DND-41 (cell line): ENCODE measurements around the gene GRIA4.

Experiments
- ATAC-seq: fragments of 200-7000 bp; cut with Tn5 transposase; 3 replicates; pipeline ENCODE4 v1.9.1; 2021; ENCODE audit warnings: low read depth; ENCODE audit not compliant: insufficient read depth
- DNase-seq: peaks from one replicate; pipeline ENCODE4 v3.0.0-alpha.2; 2020
- H2AFZ ChIP-seq: 2 replicates; pipeline ENCODE4 v1.6.0; 2012; ENCODE audit warnings: low read depth, low read length
- H3K27ac ChIP-seq: 2 replicates; pipeline ENCODE4 v1.5.1; 2012; ENCODE audit warnings: low read length, inconsistent platforms
- H3K27me3 ChIP-seq: fragments of 200-600 bp; sonication (generic); 2 replicates; pipeline ENCODE4 v1.6.0; 2012; ENCODE audit warnings: low read length, mild to moderate bottlenecking, inconsistent platforms; ENCODE audit not compliant: insufficient read depth, poor library complexity
- H3K36me3 ChIP-seq: 2 replicates; pipeline ENCODE4 v1.5.1; 2012; ENCODE audit warnings: low read length, inconsistent platforms; ENCODE audit not compliant: insufficient read depth
- H3K4me1 ChIP-seq: 2 replicates; pipeline ENCODE4 v1.5.1; 2012; ENCODE audit warnings: mild to moderate bottlenecking, low read length; ENCODE audit not compliant: insufficient read depth
- H3K4me2 ChIP-seq: 2 replicates; pipeline ENCODE4 v1.6.0; 2012; ENCODE audit warnings: mild to moderate bottlenecking, moderate library complexity, low read length, inconsistent platforms; ENCODE audit not compliant: insufficient read depth
- H3K4me3 ChIP-seq, 2 experiments: fragments of 200-600 bp in 1 of 2; shearing (Covaris generic) in 1 of 2; 2 replicates each; pipeline ENCODE4 v1.5.1; 2012 to 2016; ENCODE audit warnings: inconsistent platforms in 2 of 2, low read length in 2 of 2, mild to moderate bottlenecking in 2 of 2, low read depth in 1 of 2, moderate library complexity in 1 of 2
- H3K79me2 ChIP-seq: 2 replicates; pipeline ENCODE4 v1.6.0; 2012; ENCODE audit warnings: low read length, inconsistent platforms; ENCODE audit not compliant: insufficient read depth
- H3K9ac ChIP-seq: 2 replicates; pipeline ENCODE4 v1.6.0; 2012; ENCODE audit warnings: low read depth, mild to moderate bottlenecking, inconsistent platforms, low read length, moderate library complexity
- H3K9me3 ChIP-seq: 2 replicates; pipeline ENCODE4 v1.5.1; 2012; ENCODE audit warnings: low read length, moderate library complexity, mild to moderate bottlenecking, inconsistent platforms; ENCODE audit not compliant: insufficient read depth, severe bottlenecking
- H4K20me1 ChIP-seq: 2 replicates; pipeline ENCODE4 v1.6.0; 2012; ENCODE audit warnings: low read length; ENCODE audit not compliant: insufficient read depth
- CTCF ChIP-seq: IDR thresholded peaks from 2 replicates; pipeline ENCODE4 v1.5.1; 2012; ENCODE audit warnings: borderline replicate concordance, low read length, moderate library complexity, mild to moderate bottlenecking; ENCODE audit not compliant: poor library complexity, severe bottlenecking; ENCODE audit errors: extremely low read depth
- EZH2 ChIP-seq: IDR thresholded peaks from 3 replicates; pipeline ENCODE4 v1.6.1; 2012; ENCODE audit warnings: borderline replicate concordance, low read depth, mild to moderate bottlenecking, moderate library complexity, low read length, inconsistent platforms; ENCODE audit not compliant: severe bottlenecking

Gene GRIA4

DNA sequence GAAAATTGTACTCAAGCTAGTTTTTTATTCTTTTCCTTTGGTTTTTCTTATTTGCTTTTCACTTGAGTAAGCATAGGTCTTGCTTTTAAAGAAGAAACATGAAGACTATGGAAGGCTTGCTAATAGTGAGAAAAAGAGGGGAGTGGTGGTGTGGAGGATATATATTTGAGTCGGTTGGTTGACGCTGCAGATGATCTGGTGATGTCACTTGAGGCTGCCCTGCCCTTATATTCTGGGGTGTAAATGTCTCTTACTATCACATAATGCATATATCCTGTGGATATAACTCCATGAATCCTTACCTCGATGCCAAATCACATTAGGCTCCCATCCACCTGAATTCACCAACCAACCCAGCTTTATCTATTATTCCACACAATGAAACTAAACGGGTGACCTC, 2.9 kb downstream of the GRIA4 start:
- TF ChIP-seq CTCF (no peak), EZH2 (no peak)
- no peak for DNase-seq
- Histone ChIP-seq H3K79me2 (no peaks in the 10 kb centered on the region), H3K27me3 (no peaks in the 10 kb centered on the region), H4K20me1 (no peaks in the 10 kb centered on the region), H3K36me3 (no peaks in the 10 kb centered on the region), H3K4me3 (no peak overlapping the region), H3K9ac (no peak overlapping the region), H3K4me1 (no peaks in the 10 kb centered on the region), H2AFZ (no peak overlapping the region), H3K27ac (no peak overlapping the region), H3K9me3 (no peaks in the 10 kb centered on the region), H3K4me2 (no peak overlapping the region)
- ATAC-seq = no peak

DNA sequence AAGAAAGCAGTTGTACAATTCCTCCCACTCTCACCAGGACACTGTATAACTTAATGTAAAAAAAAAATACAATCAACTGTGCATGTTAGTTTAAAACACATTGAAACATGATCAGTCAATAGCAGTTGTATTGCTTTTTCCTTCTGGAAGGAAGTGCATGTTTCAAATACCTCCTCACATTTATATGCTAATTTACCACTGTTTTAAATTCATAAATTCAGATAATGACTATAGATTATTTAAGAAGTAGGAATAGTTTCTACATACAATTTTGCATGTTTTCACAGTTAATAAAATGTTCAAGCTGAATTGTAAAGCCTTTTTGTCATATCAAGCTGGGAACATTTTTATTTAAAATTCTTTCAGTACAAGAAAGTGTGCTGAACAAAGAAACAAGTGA, 3.3 kb downstream of the GRIA4 start:
- no peak overlapping the region for H3K27ac ChIP-seq
- no peaks in the 10 kb centered on the region for H3K4me1 ChIP-seq
- no peaks in the 10 kb centered on the region for H3K9me3 ChIP-seq
- no peak for ATAC-seq
- no peak for DNase-seq
- H3K27me3 ChIP-seq = no peaks in the 10 kb centered on the region
- H3K9ac ChIP-seq = no peak overlapping the region
- no peaks in the 10 kb centered on the region for H3K79me2 ChIP-seq
- H4K20me1 ChIP-seq = no peaks in the 10 kb centered on the region
- H3K4me2 ChIP-seq = no peak overlapping the region
- no peak overlapping the region for H2AFZ ChIP-seq
- no peak for TF ChIP-seq CTCF
- no peak for TF ChIP-seq EZH2
- no peaks in the 10 kb centered on the region for H3K36me3 ChIP-seq
- no peak overlapping the region for H3K4me3 ChIP-seq

DNA sequence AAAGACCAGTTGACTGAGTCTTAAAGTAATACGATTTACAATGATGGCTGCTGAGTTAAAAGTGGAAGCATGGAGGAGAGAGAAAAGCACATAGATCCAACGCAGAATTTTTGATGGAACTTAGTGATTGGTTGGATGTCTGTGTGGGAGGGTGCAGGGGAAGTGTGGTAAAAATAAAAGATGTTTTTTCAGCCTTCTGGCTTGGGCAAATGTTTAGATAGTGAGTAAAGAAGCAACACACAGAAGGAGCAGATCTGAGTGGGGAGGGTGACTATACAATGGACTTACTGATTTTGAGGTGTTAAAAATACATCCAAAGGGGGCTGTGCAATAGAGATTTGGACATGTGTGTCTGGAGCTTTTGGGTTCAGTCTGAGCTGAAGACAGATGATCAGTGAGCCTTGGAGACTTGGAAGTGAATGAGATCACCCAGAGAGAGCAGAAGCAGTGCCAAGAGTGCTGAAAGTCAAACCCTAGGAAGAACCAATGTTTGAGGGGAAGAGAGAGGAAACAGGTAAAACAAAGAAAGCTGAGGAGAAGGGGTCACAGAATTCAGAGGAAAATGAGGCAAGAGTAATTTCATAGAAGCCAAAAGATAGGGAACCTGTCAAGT, 8.6 kb downstream of the GRIA4 start:
- no peaks in the 10 kb centered on the region for H4K20me1 ChIP-seq
- no peaks in the 10 kb centered on the region for H3K79me2 ChIP-seq
- no peak overlapping the region for H3K4me3 ChIP-seq
- H3K27ac ChIP-seq = no peak overlapping the region
- DNase-seq (no peak), ATAC-seq (no peak)
- H3K36me3 ChIP-seq = no peaks in the 10 kb centered on the region
- no peaks in the 10 kb centered on the region for H3K4me1 ChIP-seq
- TF ChIP-seq EZH2 = no peak
- no peak for TF ChIP-seq CTCF
- H3K4me2 ChIP-seq = no peak overlapping the region
- H3K9ac ChIP-seq = no peak overlapping the region
- H2AFZ ChIP-seq = no peak overlapping the region
- no peaks in the 10 kb centered on the region for H3K27me3 ChIP-seq
- no peaks in the 10 kb centered on the region for H3K9me3 ChIP-seq

GRCh38 chr11:105619556-105619955, 9.7 kb downstream of the GRIA4 start:
- ATAC-seq = no peak
- H3K27ac ChIP-seq = no peak overlapping the region
- H3K4me2 ChIP-seq = no peak overlapping the region
- no peaks in the 10 kb centered on the region for H3K79me2 ChIP-seq
- H2AFZ ChIP-seq = no peak overlapping the region
- no peak for TF ChIP-seq EZH2
- no peak for TF ChIP-seq CTCF
- no peaks in the 10 kb centered on the region for H3K9me3 ChIP-seq
- H3K4me1 ChIP-seq = no peaks in the 10 kb centered on the region
- H4K20me1 ChIP-seq = no peaks in the 10 kb centered on the region
- H3K36me3 ChIP-seq = no peaks in the 10 kb centered on the region
- no peak overlapping the region for H3K9ac ChIP-seq
- H3K27me3 ChIP-seq = no peaks in the 10 kb centered on the region
- no peak overlapping the region for H3K4me3 ChIP-seq
- DNase-seq = no peak
